ENCODE results near the gene SPOCD1.

The SPOCD1 gene

DNA sequence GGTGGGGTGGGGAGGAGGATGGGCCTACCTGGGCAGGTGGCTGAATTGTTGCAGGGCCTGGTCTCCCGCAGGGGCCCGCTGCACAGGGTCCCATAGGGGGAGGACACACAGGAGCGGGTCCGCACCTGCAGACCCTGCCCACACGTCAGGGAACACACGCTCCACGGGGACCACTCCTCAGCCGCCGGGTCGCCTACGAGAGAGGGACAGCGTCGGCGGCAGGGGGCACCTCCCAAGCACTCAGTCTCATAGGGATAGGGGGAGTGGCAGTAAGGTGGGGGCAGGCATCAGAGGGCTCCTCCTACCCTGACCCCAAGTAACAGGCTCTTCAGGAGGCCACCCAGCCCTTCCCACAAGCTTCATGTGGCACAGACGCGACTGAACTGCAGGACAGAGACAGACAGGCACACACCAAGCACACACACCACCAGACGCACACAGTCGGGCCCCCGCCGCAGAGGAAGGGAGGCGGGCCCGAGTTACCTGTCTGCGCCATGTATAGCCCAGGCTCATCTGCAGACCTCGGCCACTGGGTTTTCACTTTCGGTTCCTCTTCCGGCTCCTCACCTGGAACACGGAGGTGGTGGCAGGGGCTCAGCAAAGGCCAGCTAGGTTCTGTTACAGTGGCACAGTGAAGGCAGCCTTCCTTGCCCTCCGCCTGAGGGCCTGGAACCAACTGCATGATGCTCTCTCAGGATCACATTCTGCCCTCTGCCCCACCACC, 71.5 kb downstream of the SPOCD1 start:
- no peak for DNase-seq (ENCODE audit: extremely low read depth in 1 of 2, low read depth in 1 of 2)

DNA sequence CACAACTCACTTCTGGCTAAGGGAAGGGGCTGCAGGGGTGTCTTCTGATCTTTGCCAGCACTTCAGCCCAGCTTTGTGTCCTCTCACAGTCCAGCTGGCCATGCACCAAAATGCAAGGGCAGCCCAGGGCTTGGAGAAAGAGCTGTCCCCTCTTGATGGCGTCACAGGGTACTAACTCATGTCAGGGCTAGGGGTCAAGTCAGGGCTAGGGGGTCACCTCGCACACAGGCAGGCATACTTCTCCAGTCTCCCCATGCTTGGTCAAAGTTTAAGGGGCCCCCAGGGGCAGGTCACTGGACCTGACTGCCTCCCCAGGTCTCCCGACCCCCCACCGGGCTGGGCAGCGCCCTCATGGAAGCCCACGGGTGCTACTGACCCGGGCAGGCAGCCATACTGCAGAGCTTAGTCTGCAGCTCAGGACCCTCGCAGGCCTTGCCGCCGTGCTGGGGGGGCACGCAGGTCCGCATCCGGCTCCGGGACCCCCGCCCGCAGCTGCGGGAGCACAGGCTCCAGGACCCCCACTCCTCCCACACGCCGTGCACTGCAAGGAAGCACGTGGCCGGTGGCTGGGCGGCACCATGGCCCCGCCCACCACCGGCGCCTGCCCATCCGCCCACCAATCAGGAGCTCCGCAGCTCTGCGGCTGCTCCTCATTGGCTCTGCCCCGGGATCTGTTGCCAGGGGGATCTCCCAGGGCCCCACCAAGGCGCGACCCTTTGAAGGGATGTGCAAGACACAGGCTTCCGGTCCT, 73.2 kb downstream of the SPOCD1 start:
- DNase-seq (ENCODE audit: extremely low read depth in 1 of 2, low read depth in 1 of 2), result no peak
